CD4-positive, alpha-beta T cell (primary cell): ENCODE measurements around the gene POU4F3. TPM values are rescaled to one million over a fixed set of nuclear protein-coding genes. Genes with fewer than 3 reads are reported as not detected.

Source experiments
- ATAC-seq: fragments of 200-7000 bp; cut with Tn5 transposase; one replicate; pipeline ENCODE4 v1.10.0; 2022; ENCODE audit warnings: mild to moderate bottlenecking; ENCODE audit not compliant: poor library complexity
- CTCF ChIA-PET: fragments of 350-600 bp; sonication (Branson Sonifier 250); formaldehyde crosslinking; loops from one replicate; lab custom pipeline; 2021; ENCODE audit warnings: antibody characterized with exemption, inconsistent platforms; lab: Charles Lee
- POLR2A ChIA-PET: fragments of 350-600 bp; sonication (Branson Sonifier 250); formaldehyde crosslinking; loops from one replicate; lab custom pipeline; 2021; ENCODE audit warnings: antibody characterized with exemption, inconsistent platforms; lab: Charles Lee
- DNase-seq, 14 experiments: peaks; one replicate each; pipeline ENCODE4 v3.0.0-alpha.2; 2013 to 2020; ENCODE audit warnings: mixed read lengths in 2 of 14
- H3K27ac ChIP-seq, 2 donors: one replicate each; pipeline versions ENCODE4 v1.5.1 to v1.7.0; 2013; ENCODE audit warnings: low read length in 2 of 2, low read depth in 1 of 2, mild to moderate bottlenecking in 1 of 2
- H3K27me3 ChIP-seq, 2 experiments: 1 replicate in 1 of 2; 2 replicates in 1 of 2; pipeline versions ENCODE4 v1.6.1 to v1.7.0; 2013; ENCODE audit warnings: low read length in 2 of 2, control low read depth in 1 of 2, mild to moderate bottlenecking in 1 of 2, moderate library complexity in 1 of 2; ENCODE audit not compliant: insufficient read depth in 2 of 2, control insufficient read depth in 1 of 2
- H3K36me3 ChIP-seq: one replicate; pipeline ENCODE4 v1.6.1; 2013; ENCODE audit warnings: low read length, control low read depth; ENCODE audit not compliant: insufficient read depth
- H3K4me1 ChIP-seq: one replicate; pipeline ENCODE4 v1.6.1; 2013; ENCODE audit warnings: low read length, control low read depth; ENCODE audit not compliant: insufficient read depth
- H3K4me3 ChIP-seq: one replicate; pipeline ENCODE4 v1.5.1; 2013; ENCODE audit warnings: mild to moderate bottlenecking, low read length, moderate library complexity
- H3K9me3 ChIP-seq, 2 experiments: 1 replicate in 1 of 2; 2 replicates in 1 of 2; pipeline versions ENCODE4 v1.6.1 to v1.7.0; 2013; ENCODE audit warnings: low read length in 2 of 2, mild to moderate bottlenecking in 2 of 2, control low read depth in 1 of 2, moderate library complexity in 1 of 2; ENCODE audit not compliant: control insufficient read depth in 1 of 2, insufficient read depth in 1 of 2
- H3K27ac Mint-ChIP-seq: one replicate; pipeline ENCODE4 v1.8.0; 2020; ENCODE audit warnings: mixed read lengths
- H3K27me3 Mint-ChIP-seq: one replicate; pipeline ENCODE4 v1.8.0; 2021; ENCODE audit warnings: mixed read lengths
- H3K36me3 Mint-ChIP-seq: one replicate; pipeline ENCODE4 v1.8.0; 2021; ENCODE audit warnings: low read depth, mixed read lengths
- H3K4me1 Mint-ChIP-seq: one replicate; pipeline ENCODE4 v1.8.0; 2021; ENCODE audit warnings: low read depth, mixed read lengths
- H3K4me3 Mint-ChIP-seq: one replicate; pipeline ENCODE4 v1.8.0; 2020; ENCODE audit warnings: mild to moderate bottlenecking, mixed read lengths
- H3K9me3 Mint-ChIP-seq: one replicate; pipeline ENCODE4 v1.8.0; 2020; ENCODE audit warnings: mixed read lengths
- CTCF ChIP-seq: fragments of 200-600 bp; IDR thresholded peaks from one replicate; pipeline ENCODE4 v1.8.0; 2022; ENCODE audit warnings: antibody characterized with exemption, mild to moderate bottlenecking
- intact Hi-C, 2 experiments: fragments of 100-400 bp; cut with DNase I in 1 of 2; cut with micrococcal nuclease in 1 of 2; formaldehyde crosslinking; loops; one replicate each; pipeline versions ENCODE4 v1.15.1 to v1.9.0; 2023 to 2025; cut with DNase I, micrococcal nuclease
- total RNA-seq, 174 experiments: library from RNA in 2 of 174; stranded (reverse) in 2 of 174; gene quantifications; one replicate each; pipeline ENCODE4 v1.2.3 and lab custom pipeline; 2021 to 2026

POU4F3 gene
- total RNA-seq, 2 experiments from 2014 or later: 0.17 to 0.22 TPM

- no peak for TF ChIP-seq CTCF
- no peak overlapping the region for H3K4me3 ChIP-seq
- peaks cover 0 to 54% of the 10 kb centered on the region in 2 experiments for H3K9me3 ChIP-seq
- H3K36me3 ChIP-seq: no peaks in the 10 kb centered on the region
- ATAC-seq: no peak
- H3K36me3 Mint-ChIP-seq: no peaks in the 10 kb centered on the region
- peaks cover 82 to 96% of the 10 kb centered on the region in 2 experiments for H3K27me3 ChIP-seq
- POLR2A ChIA-PET: no interaction called here
- H3K9me3 Mint-ChIP-seq: no peaks in the 10 kb centered on the region
- H3K27me3 Mint-ChIP-seq: peaks cover 89% of the 10 kb centered on the region
- CTCF ChIA-PET: no interaction called here
- peaks cover 17% of the 10 kb centered on the region for H3K4me1 Mint-ChIP-seq
- no peak overlapping the region for H3K27ac Mint-ChIP-seq
- intact Hi-C loops: no loop called here
- H3K27ac ChIP-seq: no peak overlapping the region
- no peak for DNase-seq
- no peak overlapping the region for H3K4me3 Mint-ChIP-seq
- H3K4me1 ChIP-seq: peaks cover 7% of the 10 kb centered on the region
These were observed 1.1 kb downstream of the POU4F3 start for GRCh38 chr5:146339715-146340259.

- CTCF ChIA-PET: no interaction called here
- Histone ChIP-seq H3K36me3 (no peaks in the 10 kb centered on the region), H3K4me1 (peaks cover 12% of the 10 kb centered on the region), H3K4me3 (no peak overlapping the region), H3K27me3 (peaks cover 84 to 97% of the 10 kb centered on the region in 2 experiments), H3K9me3 (peaks cover 0 to 56% of the 10 kb centered on the region in 2 experiments), H3K27ac (no peak overlapping the region)
- H3K4me3 Mint-ChIP-seq: no peak overlapping the region
- H3K27ac Mint-ChIP-seq: no peak overlapping the region
- TF ChIP-seq CTCF: no peak
- ATAC-seq (no peak), DNase-seq (peak in 4 of 14 experiments; percentile 7 to 37 (median 17))
- H3K27me3 Mint-ChIP-seq: peaks cover 89% of the 10 kb centered on the region
- no peaks in the 10 kb centered on the region for H3K36me3 Mint-ChIP-seq
- no peaks in the 10 kb centered on the region for H3K9me3 Mint-ChIP-seq
- POLR2A ChIA-PET: no interaction called here
- H3K4me1 Mint-ChIP-seq: peaks cover 17% of the 10 kb centered on the region
- intact Hi-C loops: no loop called here
These were observed 1.8 kb downstream of the POU4F3 start for GRCh38 chr5:146340260-146341081.

DNA sequence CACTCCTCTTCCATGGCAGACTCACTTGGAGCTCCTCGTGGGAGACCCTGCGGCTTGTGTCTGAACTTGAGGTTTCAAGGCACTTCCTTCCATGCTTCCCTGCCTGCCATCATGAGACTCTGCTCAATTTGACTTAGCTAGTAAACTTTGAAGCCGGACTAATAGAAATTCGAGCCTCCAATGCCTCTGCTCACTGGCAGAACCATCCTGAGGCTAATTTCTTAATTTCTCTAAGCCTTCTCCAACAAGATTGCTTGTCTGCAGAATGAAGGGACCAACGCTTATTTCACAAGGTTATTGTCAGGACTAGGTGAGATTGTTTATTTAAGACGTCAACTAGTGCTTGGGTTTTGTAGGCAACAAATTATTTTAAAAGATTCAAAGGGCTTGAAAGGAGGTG is 3.2 kb downstream of the POU4F3 start:
- no peak for ATAC-seq

More for the DNA sequence above, 3.2 kb downstream of the POU4F3 start:
- no peak overlapping the region for H3K27ac ChIP-seq
- H3K27me3 ChIP-seq: peaks cover 83 to 98% of the 10 kb centered on the region in 2 experiments
- no peak for TF ChIP-seq CTCF
- H3K36me3 Mint-ChIP-seq: no peaks in the 10 kb centered on the region
- H3K4me1 Mint-ChIP-seq: peaks cover 26% of the 10 kb centered on the region
- ChIA-PET CTCF (no interaction called here), POLR2A (no interaction called here)
- peaks cover 0 to 56% of the 10 kb centered on the region in 2 experiments for H3K9me3 ChIP-seq
- H3K4me3 ChIP-seq: no peak overlapping the region
- no peaks in the 10 kb centered on the region for H3K36me3 ChIP-seq
- no peak overlapping the region for H3K4me3 Mint-ChIP-seq
- H3K4me1 ChIP-seq: peaks cover 19% of the 10 kb centered on the region
- peaks cover 89% of the 10 kb centered on the region for H3K27me3 Mint-ChIP-seq
- H3K9me3 Mint-ChIP-seq: no peaks in the 10 kb centered on the region
- intact Hi-C loops: no loop called here
- no peak overlapping the region for H3K27ac Mint-ChIP-seq
- DNase-seq: no peak
